Epidermal melanocyte (primary cell): Measurements from ENCODE around the gene PTP4A1.
A peak's percentile ranks its signal among the peaks of the same experiment; 100 is the strongest.
"Not testable (repeated sequence)": the region's sequence is repeated elsewhere in the genome, so short reads cannot be mapped to it uniquely, and the experiment has no call there.

ENCODE experiments used
- DNase-seq: peaks from one replicate; pipeline ENCODE4 v3.0.0; 2011; ENCODE audit warnings: low spot score; ENCODE audit not compliant: insufficient read length

PTP4A1 gene

DNA sequence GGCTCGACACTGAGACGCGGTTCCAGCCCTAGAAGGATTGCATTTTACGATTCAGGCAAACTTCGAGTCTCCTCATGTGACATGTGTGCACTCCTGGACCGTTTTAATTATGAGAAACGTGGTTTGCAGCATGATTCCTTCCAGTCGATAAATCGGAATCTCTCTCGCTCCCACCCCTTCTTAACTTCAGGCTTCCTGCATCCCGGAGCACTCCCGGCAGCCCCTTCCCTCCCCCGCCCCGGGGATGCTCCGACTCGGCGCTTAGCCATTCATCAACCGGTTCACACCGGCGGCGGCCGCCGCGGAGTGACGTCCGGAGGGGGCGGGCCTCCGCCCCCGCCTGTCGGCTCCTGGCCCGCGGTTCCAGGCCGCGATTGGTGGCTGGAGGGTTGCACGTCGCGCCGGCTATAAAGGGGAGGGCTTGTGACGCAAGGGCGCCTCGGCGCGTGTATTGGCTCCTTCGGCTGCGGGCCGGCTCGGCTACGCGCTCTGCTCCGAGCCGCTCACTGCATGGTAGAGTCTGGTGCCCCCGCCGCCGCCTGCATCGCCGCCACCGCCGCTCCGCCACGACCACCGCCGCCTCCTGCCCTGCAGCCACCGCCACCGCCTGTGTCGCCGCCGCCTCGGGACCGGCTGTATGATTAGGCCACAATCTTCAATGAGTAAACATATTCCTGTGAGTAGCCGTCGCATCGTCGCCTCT, at the start of gene PTP4A1, which contains the start of gene LOC128125822:
PTP4A1 (plus strand) TSS at position 437 of the 703 bp plus-strand sequence. CDS start 4,401 bp downstream, outside the sequence.
LOC128125822 (plus strand) TSS at position 437 of the 703 bp plus-strand sequence.
- DNase-seq = peak; percentile 78

DNA sequence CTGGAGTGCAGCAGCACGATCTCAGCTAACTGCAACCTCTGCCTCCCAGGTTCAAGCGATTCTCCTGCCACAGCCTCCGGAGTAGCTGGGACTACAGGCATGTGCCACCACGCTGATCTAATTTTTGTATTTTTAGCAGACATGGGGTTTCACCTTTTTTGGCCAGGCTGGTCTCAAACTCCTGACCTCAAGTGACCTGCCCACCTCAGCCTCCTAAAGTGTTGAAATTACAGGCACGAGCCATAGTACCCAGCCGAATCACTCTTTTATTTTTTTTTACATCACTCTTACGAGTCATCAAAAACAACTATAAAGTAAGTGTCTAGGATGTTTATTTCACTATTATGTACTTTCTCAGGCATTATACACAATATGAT, 49.4 kb upstream of the PTP4A1 start:
- not testable (repeated sequence) for DNase-seq

DNA sequence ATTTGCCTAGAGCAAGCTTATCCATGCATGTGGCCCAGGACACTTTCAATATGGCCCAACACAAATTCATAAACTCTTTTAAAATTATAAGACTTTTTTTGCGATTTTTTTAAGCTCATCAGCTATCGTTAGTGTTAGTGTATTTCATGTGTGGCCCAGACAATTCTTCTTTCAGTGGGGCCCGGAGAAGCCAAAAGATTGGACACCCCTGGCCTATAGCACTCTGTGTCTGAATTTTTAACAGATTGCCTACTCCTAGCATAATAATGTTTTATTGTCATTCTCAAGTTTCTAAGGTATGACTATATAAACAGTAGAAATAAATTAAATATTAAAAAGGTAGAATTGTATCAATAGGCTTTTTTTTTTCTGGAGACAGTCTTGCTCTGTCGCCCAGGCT, 48.6 kb upstream of the PTP4A1 start:
- no peak for DNase-seq

DNA sequence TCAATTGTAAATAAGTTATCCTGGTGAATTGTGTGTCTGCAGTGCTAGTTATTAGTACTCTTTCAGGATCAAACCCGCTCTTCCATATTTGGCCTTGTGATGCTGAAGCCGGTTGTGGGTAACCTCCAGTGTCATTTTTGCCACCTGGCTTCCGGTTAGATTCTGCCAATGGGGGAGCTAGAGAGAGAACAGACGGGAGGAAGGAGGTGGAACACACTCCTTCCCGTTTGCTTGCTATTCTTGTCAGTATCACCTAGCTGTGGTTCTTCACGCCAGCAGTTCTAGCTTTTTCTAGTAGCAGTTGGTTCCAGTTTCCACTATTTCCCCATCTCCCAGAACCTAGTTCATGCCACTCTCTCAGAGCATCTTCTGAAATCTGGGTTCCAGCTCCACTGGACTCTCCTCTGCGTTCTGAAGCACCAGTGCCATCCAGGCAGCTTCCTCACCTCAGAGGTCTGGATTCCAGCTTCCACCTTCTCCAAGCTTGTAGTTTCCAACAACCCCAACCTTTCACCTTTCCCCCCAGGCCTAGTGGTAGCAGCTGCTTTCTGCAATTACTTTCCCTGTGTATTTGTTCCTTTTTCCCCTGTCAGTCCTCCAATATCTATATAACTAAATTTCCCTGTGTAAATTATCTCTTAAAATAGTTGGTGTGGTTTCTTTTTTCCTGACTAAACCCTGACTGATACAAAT, 46.9 kb upstream of the PTP4A1 start:
- DNase-seq = no peak

DNA sequence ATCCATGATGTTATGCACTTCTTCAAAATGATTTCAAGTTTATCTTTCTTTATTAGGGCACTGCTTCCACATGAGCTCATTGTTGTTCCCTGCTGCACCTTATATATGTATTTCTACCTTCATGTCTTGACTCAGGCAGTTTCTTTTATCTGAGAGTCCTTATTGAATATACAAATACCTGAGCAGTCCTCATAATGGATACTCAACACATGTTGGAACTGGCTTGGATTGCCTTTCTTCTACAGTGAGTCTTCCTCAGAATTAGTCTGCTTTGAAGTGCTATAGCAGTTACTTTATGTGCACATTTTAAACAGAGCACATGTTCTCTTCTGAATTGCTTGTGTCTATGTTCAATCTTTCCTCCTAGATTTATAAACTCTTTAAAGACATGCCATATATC, 45.3 kb upstream of the PTP4A1 start:
- DNase-seq = no peak

DNA sequence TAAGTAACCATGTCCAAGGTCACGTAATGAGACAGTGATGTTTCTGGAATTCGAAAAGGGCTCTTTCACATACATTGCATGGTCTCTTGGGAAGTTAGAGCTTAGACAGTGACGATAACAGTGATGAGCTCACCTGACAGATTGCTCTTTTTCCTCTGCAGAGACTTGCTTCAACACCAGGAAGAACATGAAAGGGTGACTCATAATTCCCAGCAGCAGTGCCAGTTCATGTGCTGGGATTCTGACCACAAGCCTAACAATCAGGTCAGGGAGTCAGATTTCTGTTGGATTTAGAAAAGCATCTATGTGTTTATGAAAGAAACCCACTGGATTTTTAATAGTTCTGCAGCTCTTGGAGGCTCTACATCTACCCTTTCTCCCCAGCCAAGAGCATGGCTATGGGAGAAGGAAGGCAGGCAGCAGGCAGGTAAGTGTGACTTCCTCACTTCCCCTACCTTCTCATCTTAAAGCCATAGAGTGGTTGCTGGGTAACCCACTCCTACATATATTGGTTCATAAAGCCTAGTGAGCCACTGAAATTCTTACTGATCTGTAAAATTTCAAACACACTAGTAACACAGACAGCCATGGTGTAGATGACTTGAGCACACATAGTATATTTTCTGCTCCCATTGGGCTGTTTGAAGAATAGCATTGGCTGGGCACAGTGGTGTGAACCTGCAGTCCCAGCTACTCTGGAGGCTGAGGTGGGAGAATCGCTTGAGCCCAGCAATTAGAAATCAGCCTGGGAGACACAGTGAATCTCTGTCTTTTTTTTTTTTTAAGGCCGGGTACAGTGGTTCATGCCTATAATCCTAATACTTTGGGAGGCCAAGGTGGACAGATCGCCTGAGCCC, 44.4 kb upstream of the PTP4A1 start:
- no peak for DNase-seq

DNA sequence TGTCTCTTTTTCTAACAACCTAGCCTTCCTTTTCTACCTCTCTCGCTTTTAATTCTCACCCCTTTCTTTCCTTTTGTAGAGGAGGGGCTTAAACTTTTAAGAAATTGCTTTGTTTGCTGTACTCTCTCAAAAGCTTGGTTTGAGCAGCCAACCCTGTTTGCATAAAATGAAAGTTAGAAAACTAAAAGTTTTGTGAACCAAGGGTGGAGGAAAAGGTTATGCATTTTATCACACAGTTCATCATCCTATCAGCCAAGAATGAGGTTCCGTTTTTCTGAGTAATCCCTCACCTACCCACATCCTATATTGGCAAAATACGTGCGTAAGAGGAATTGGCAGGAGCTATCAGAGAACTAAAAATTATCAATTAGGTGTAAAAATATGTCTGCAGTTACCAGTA, 42.8 kb upstream of the PTP4A1 start:
- DNase-seq = no peak

DNA sequence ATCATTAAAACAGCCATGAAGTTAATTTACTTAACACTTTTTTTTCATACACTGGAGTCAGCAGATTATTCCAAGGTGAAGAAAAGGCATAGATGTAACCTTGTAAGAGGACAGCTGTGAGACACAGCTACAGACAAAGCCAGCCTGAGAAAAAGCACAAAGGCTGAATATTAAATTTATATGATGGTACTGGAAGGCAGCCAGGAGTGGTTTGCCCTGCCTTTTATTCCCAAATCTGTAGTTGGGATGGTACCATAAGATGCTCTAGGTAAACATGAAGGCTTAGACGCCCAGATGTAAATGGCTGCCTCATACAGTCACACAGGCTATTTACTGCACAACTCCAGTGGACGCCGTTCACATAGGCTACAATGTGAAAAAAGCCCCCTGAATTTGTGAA, 42.1 kb upstream of the PTP4A1 start:
- DNase-seq = no peak

DNA sequence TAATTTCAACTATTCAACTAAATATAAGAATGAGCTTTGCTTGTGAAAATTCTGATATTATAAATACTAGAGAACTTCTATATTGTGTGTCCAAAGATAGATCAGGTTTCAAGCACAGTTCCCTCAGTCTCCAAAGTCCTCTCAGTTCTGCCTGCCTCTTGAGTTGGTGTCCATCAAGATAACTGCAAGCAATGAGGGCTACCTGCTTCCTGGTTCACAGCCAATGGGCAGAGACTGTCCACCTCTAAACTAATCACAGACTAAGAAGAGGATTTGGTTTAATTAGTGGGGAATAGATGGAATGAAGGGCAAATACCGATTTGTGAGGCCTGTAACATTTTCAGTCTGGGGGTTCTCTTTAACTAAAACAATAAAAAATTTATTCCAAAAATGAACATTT, 41.3 kb upstream of the PTP4A1 start:
- DNase-seq = no peak

DNA sequence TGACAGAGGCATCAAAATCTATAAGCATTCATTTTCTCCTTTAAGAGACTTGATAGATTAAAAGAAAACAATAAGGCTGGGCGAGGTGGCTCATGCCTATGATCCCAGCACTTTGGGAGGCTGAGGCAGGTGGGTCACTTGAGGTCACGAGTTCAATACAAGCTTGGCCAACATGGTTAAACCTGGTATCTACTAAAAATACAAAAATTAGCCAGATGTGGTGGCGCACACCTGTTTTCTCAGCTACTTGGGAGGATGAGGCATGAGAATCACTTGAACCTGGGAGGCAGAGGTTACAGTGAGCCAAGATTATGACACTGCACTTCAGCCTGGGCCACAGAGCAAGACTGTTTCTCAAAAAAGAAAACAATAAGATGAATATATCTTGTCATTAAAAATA, 39.3 kb upstream of the PTP4A1 start:
- DNase-seq = no peak

DNA sequence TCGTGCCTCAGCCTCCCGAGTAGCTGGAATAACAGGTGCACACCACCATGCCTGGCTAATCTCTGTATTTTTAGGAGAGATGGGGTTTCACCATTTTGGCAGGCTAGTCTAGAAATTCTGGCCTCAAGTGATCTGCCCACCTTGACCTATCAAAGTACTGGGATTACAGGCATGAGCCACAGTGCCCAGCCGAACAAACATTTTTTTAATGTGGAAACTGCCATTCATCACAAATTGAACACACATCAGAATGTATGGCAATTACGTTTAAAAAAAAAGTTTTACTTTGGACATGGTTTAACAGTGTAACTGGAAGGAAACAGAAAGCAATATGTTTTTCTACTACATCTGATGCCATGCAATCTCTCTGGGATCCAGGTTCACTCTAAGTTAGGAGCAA, 38.3 kb upstream of the PTP4A1 start:
- DNase-seq = no peak

DNA sequence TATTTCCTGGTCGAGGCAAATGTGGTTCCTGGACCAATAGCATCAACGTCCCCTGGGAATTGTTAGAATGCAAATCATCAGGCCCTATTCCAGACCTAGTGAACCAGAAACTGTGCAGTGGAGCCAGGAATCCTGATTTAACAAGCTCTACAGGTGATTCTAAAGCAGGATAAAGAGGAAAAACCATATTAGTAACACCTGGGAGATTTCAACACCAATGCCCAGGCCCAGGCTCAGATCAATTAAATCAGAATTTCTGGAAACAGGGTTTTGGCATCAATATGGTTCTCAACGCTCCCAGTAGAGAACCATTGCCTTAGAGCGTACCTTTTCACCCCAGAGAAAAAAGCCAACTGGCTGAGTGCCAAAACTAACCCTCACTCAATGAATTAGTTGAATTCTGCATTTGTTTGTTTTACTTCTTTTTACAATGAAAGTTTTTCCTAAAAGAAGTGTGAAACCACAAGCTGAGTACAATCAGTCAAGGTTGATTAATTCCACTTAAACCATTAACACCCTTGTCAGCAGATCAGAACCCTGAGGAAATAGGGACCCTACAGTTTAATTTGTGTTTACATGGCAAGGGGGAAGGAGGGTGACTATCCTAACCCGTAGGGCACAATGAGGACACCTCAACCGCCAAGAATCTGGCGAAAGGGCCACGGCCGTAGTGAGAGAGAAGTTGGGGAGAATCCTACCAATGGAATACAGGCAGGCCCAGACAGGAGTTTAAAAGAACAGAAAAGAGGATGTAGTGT, 34.9 kb upstream of the PTP4A1 start:
- DNase-seq = no peak

DNA sequence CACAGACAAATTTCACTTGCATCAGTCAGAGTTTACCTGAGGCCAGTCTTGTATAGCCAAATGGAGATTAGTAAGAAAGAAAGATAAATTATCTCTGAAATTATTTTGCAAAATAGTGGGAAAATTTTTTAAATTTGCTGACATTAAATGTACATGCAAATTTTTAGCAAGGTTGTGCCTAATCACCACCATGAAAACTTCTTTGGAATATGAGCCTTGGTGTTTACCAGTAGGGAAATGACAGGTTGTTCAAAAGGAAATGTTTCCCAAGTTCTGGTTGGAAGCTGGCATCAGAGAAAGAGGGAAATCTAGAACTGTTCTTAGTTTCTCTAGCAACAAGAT, 34.4 kb upstream of the PTP4A1 start:
- DNase-seq = no peak

DNA sequence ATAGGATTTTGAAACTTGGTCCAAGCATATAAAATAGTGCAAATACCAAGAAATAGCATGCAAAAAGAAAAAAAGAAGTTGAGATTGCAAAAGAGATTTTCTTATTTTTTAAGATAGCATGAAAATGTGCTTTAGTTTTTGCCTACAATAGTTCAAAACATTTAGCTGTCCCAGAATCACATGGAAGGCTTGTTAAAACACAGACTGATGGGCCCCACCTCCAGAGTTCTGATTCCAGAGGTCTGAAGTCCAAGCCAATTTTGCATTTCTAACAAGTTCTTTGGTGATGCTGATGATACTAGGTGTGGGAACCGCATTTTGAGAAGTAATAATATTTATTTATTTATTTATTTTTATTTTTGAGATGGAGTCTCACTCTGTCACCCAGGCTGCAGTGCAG, 33.7 kb upstream of the PTP4A1 start:
- DNase-seq = no peak

DNA sequence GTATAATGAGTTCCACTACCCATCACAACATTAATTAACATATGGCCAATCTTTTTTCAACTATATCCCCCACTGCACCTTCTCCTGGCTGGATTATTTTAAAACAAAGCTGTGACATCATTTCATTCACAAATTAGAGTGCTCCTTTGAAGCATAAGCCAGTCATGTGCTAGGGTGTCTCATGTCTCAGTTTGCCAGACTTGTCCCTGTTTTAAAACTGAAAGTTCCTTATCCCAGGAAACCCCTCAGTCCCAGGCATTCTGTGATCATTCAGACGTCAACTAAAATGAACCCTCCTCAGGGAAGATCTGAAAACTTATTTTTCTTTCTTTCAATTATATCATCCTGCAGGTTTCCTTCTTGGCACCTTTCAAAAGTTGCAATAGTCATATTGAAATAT, 29.3 kb upstream of the PTP4A1 start:
- DNase-seq = no peak

DNA sequence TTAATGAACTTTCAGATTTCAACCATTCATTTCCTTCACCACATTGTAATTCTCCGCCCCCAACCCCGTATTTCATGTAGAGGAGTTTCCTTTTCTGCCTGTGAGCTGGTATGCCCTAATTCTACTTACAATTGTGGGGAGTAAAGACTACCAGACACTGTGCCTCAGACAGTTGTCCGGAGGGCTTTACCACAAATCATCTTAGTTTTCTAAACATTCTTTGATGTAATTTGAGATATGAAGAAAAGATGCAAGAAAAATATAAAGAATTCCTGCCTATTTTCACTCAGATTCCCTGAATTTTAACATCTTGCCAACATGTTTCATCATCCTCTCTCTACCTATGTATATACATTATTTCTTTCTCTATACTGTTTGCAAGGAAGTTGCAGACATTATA, 28.3 kb upstream of the PTP4A1 start:
- no peak for DNase-seq

DNA sequence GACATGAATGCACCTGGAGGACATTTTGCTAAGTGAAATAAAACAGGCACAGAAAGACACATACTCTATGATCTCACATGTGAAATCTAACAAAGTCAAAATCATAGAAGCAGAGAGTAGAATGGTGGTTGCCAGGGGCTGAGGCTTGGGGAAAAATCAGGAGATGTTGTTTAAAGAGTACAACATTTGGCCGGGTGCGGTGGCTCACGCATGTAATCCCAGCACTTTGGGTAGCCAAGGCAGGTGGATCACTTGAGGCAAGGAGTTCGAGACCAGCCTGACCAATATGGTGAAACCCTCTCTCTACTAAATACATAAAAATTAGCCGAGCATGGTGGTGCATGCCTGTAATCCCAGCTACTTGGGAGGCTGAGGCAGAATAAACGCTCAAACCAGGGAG, 26.0 kb upstream of the PTP4A1 start:
- DNase-seq = no peak

DNA sequence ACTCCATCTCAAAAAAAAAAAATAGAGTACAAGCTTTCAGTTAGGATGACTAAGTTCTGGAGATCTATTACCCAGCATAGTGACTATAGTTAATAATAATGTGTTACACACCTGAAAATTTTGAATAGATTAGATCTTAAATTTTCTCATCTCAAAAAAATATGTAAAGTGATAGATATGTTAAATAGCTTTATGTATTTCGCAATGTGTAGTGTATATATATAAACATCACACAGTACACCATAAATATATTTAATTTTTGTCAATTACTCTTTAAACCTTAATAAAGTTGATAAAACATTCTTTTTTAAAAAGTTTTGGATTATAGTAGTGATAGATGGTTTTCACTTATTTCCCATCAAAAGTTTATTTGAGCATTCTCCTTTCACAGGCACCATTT, 25.6 kb upstream of the PTP4A1 start:
- DNase-seq = no peak

DNA sequence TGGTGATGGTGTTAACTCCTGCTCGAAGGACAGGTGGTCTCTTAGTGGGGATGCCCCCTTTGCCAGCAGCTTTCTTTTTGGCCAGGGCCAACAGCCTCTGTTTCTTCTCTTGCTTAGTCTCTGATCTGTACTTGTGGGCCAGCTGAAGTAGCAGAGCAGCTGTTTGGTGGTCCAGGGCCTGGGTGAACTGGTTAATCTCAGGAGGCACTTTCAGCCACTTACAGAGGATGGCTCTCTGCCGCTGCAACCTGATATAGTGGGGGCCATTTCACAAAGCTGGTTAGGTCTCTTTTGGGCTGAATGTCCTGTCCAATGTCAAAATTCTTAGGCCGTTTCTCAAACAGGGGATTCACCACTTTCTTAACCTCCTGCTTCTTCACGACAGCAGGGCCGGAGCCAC, 23.2 kb upstream of the PTP4A1 start:
- DNase-seq = no peak

DNA sequence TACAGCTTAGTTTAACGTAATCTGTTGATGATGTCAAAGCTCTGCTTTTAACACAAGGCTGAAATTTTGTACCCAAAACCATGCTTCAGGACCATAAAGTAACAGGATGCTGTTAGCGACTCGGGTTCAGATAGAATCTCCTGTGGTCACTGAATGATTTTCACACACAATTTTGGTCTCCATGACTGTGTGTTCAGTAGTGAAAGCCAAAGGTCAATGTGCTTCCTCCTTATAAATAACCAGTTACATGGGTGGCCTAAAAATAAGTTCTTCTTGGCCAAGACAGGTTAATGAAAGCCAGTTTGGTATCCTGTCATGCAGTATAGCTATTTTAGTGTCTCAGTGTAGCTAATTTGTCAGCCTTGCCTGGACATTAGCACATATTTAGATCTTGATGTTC, 19.1 kb upstream of the PTP4A1 start:
- no peak for DNase-seq

DNA sequence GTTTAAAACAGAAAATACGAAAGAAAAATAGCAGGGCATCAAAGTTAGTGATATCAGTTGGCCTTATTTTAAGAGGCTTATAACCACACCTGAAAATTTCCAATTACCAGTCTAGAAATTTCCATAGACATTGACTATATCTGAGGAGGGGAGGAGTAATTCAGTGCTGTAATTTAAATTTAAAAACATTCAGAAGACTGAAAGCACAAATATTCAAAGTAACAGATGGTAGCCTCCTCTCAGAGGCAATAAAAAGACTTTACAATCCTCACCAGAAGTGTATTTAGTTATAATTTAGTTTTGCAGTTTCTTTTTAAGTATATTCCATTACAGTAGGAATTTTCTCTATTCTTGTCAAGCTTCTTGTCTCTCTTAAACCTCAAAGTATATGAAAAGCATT, 18.4 kb upstream of the PTP4A1 start:
- no peak for DNase-seq

DNA sequence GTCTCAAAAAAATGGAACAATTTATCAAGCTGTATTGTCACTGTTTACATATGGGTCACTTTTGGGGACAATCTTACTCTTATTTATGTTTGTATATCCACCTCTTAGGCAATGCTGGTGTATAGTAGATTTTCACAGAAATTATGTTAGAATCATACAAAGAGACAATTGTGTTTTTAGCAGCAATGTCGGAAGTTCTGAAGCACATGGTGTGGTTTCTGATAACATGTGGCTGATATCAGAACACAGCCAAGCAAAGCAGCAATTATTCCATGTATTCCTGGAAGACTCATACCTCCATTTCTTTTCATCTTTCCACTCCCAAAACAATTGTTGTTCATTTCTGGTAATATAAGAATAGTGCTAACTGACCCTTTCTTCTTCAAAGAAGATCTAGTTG, 17.5 kb upstream of the PTP4A1 start:
- DNase-seq = no peak
